ENCODE measurements around the gene NPAS1.
"Not testable (repeated sequence)": the region's sequence is repeated elsewhere in the genome, so short reads cannot be mapped to it uniquely, and the experiment has no call there.

The NPAS1 gene

DNA sequence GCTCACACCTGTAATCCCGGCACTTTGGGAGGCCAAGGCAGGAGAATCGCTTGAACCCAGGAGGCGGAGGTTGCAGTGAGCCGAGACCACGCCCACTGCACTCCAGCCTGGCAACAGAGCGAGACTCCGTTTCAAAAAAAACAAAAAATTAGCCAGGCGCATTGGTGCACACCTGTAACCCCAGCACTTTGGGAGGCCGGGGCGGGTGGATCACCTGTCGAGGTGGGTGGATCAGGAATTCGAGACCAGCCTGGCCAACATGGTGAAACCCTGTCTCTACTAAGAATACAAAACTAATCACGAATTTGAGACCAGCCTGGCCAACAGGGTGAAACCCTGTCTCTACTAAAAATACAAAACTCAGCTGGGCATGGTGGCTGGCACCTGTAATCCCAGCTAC lies 58.7 kb downstream of the NPAS1 start:
- H3K14ac ChIP-seq (ENCODE audit: low read length in 2 of 2); DNase-seq; H3K4ac ChIP-seq (ENCODE audit: low read depth in 1 of 2, low read length in 2 of 2); H3K9me3 ChIP-seq (ENCODE audit: control insufficient read depth, low read length); H2BK15ac ChIP-seq (ENCODE audit: low read depth, poor library complexity, severe bottlenecking); H3K9ac ChIP-seq (ENCODE audit: low read length); H3K18ac ChIP-seq (ENCODE audit: low read depth in 1 of 2, low read length in 2 of 2); H3K27ac ChIP-seq (ENCODE audit: low read length, poor library complexity, severe bottlenecking); H2BK120ac ChIP-seq (ENCODE audit: low read depth, low read length); H2BK12ac ChIP-seq (ENCODE audit: low read length in 2 of 2); H3K4me3 ChIP-seq (ENCODE audit: insufficient read depth in 1 of 2, low read depth in 1 of 2, low read length in 2 of 2); H4K8ac ChIP-seq (ENCODE audit: low read length); H2AFZ ChIP-seq (ENCODE audit: low read depth, low read length); H3K27me3 ChIP-seq (ENCODE audit: control insufficient read depth in 1 of 2, insufficient read depth in 1 of 2, low read length in 2 of 2); H2BK5ac ChIP-seq (ENCODE audit: low read depth, low read length, poor library complexity, severe bottlenecking); H3K4me2 ChIP-seq (ENCODE audit: low read length, poor library complexity, severe bottlenecking); H3K23ac ChIP-seq (ENCODE audit: low read length in 2 of 2); H2AK5ac ChIP-seq (ENCODE audit: low read length, severe bottlenecking); H4K91ac ChIP-seq (ENCODE audit: low read length): not testable (repeated sequence)
- Histone ChIP-seq H3K4me1 (ENCODE audit: control insufficient read depth, insufficient read depth, low read depth, low read length) (peaks cover 24% of the 10 kb centered on the region), H3K79me1 (replicated peaks; ENCODE audit: low read length, poor library complexity, severe bottlenecking) (peaks cover 12% of the 10 kb centered on the region), H3K36me3 (ENCODE audit: control insufficient read depth in 1 of 2, insufficient read depth in 2 of 2, low read depth in 1 of 2, low read length in 2 of 2) (peaks cover 79 to 80% of the 10 kb centered on the region in 2 experiments)
- WGBS: 98% methylated on average over 13 of the region's 13 CpGs

- Histone ChIP-seq H3K36me3 (ENCODE audit: control insufficient read depth in 1 of 2, insufficient read depth in 2 of 2, low read depth in 1 of 2, low read length in 2 of 2) (peaks cover 83% of the 10 kb centered on the region in 2 experiments), H2AK5ac (ENCODE audit: low read length, severe bottlenecking) (no peak overlapping the region), H3K18ac (ENCODE audit: low read depth in 1 of 2, low read length in 2 of 2) (no peak overlapping the region), H3K79me1 (replicated peaks; ENCODE audit: low read length, poor library complexity, severe bottlenecking) (peaks cover 14% of the 10 kb centered on the region), H3K4me2 (ENCODE audit: low read length, poor library complexity, severe bottlenecking) (no peak overlapping the region), H3K23ac (ENCODE audit: low read length in 2 of 2) (no peak overlapping the region), H2BK12ac (ENCODE audit: low read length in 2 of 2) (no peak overlapping the region), H3K4me1 (ENCODE audit: control insufficient read depth, insufficient read depth, low read depth, low read length) (peaks cover 14% of the 10 kb centered on the region), H3K4ac (ENCODE audit: low read depth in 1 of 2, low read length in 2 of 2) (no peak overlapping the region), H2BK5ac (ENCODE audit: low read depth, low read length, poor library complexity, severe bottlenecking) (no peak overlapping the region), H3K4me3 (ENCODE audit: insufficient read depth in 1 of 2, low read depth in 1 of 2, low read length in 2 of 2) (no peak overlapping the region), H2BK15ac (ENCODE audit: low read depth, poor library complexity, severe bottlenecking) (no peak overlapping the region), H4K91ac (ENCODE audit: low read length) (no peak overlapping the region), H3K14ac (ENCODE audit: low read length in 2 of 2) (no peak overlapping the region), H2AFZ (ENCODE audit: low read depth, low read length) (no peak overlapping the region), H2BK120ac (ENCODE audit: low read depth, low read length) (no peak overlapping the region), H3K27me3 (ENCODE audit: control insufficient read depth in 1 of 2, insufficient read depth in 1 of 2, low read length in 2 of 2) (no peaks in the 10 kb centered on the region), H4K8ac (ENCODE audit: low read length) (no peak overlapping the region), H3K9ac (ENCODE audit: low read length) (no peak overlapping the region), H3K27ac (ENCODE audit: low read length, poor library complexity, severe bottlenecking) (no peak overlapping the region), H3K9me3 (ENCODE audit: control insufficient read depth, low read length) (no peaks in the 10 kb centered on the region)
- no peak for DNase-seq
- WGBS: 94% methylated on average over 6 of the region's 6 CpGs
Observed at GRCh38 chr19:47081095-47081494, 61.5 kb downstream of the NPAS1 start.

GRCh38 chr19:47082493-47082892 lies 62.9 kb downstream of the NPAS1 start:
- no peak overlapping the region for H2BK15ac ChIP-seq (ENCODE audit: low read depth, poor library complexity, severe bottlenecking)
- H2BK5ac ChIP-seq (ENCODE audit: low read depth, low read length, poor library complexity, severe bottlenecking): no peak overlapping the region
- H3K27me3 ChIP-seq (ENCODE audit: control insufficient read depth in 1 of 2, insufficient read depth in 1 of 2, low read length in 2 of 2): no peaks in the 10 kb centered on the region
- H3K79me1 ChIP-seq (replicated peaks; ENCODE audit: low read length, poor library complexity, severe bottlenecking): peaks cover 22% of the 10 kb centered on the region
- H3K36me3 ChIP-seq (ENCODE audit: control insufficient read depth in 1 of 2, insufficient read depth in 2 of 2, low read depth in 1 of 2, low read length in 2 of 2): peaks cover 78 to 89% of the 10 kb centered on the region in 2 experiments
- no peak overlapping the region for H3K4me3 ChIP-seq (ENCODE audit: insufficient read depth in 1 of 2, low read depth in 1 of 2, low read length in 2 of 2)
- no peak overlapping the region for H3K18ac ChIP-seq (ENCODE audit: low read depth in 1 of 2, low read length in 2 of 2)
- H2BK12ac ChIP-seq (ENCODE audit: low read length in 2 of 2): no peak overlapping the region
- no peak overlapping the region for H4K8ac ChIP-seq (ENCODE audit: low read length)
- H3K9ac ChIP-seq (ENCODE audit: low read length): no peak overlapping the region
- H3K4me1 ChIP-seq (ENCODE audit: control insufficient read depth, insufficient read depth, low read depth, low read length): peaks cover 10% of the 10 kb centered on the region
- H3K27ac ChIP-seq (ENCODE audit: low read length, poor library complexity, severe bottlenecking): no peak overlapping the region
- H3K4me2 ChIP-seq (ENCODE audit: low read length, poor library complexity, severe bottlenecking): no peak overlapping the region
- H2AFZ ChIP-seq (ENCODE audit: low read depth, low read length): no peak overlapping the region
- H3K14ac ChIP-seq (ENCODE audit: low read length in 2 of 2): no peak overlapping the region
- H3K9me3 ChIP-seq (ENCODE audit: control insufficient read depth, low read length): no peaks in the 10 kb centered on the region
- H2BK120ac ChIP-seq (ENCODE audit: low read depth, low read length): no peak overlapping the region
- H2AK5ac ChIP-seq (ENCODE audit: low read length, severe bottlenecking): no peak overlapping the region
- H3K4ac ChIP-seq (ENCODE audit: low read depth in 1 of 2, low read length in 2 of 2): no peak overlapping the region
- no peak for DNase-seq
- 99% methylated on average over 5 of the region's 5 CpGs for WGBS
- H4K91ac ChIP-seq (ENCODE audit: low read length): no peak overlapping the region
- H3K23ac ChIP-seq (ENCODE audit: low read length in 2 of 2): no peak overlapping the region

DNA sequence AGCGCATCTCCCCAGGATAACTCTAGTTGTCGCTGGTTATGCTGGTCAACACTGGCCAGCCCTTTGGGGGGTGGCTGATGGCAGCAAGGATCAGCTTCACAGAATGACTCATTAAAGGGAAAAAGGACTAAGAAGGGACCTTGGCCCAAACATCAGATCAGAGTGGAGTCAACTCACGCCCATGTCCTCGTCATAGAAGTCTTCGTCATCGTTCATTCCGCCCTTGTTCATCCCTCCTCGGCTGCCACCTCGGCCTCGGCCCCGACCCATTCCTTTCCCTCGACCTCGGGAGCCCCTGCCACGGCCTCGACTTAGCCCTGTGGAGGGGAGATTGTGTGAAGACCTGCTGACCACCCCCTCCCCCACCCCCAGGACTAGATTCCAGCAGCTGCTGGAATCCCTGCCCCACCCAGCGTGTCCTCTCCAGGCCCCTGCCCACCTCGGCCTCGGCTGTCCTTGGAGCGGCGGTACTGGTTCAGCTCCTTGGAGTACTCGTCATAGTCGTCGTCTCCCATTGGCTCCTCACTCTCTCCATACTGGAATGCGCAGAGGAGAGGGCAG lies 65.3 kb downstream of the NPAS1 start:
- H3K9ac ChIP-seq (ENCODE audit: low read length): no peak overlapping the region
- H3K18ac ChIP-seq (ENCODE audit: low read depth in 1 of 2, low read length in 2 of 2): no peak overlapping the region
- H3K4me2 ChIP-seq (ENCODE audit: low read length, poor library complexity, severe bottlenecking): no peak overlapping the region
- no peak overlapping the region for H3K4ac ChIP-seq (ENCODE audit: low read depth in 1 of 2, low read length in 2 of 2)
- H2BK5ac ChIP-seq (ENCODE audit: low read depth, low read length, poor library complexity, severe bottlenecking): no peak overlapping the region
- no peak overlapping the region for H2AK5ac ChIP-seq (ENCODE audit: low read length, severe bottlenecking)
- no peak overlapping the region for H3K23ac ChIP-seq (ENCODE audit: low read length in 2 of 2)
- no peak overlapping the region for H3K14ac ChIP-seq (ENCODE audit: low read length in 2 of 2)
- 97% methylated on average over 24 of the region's 24 CpGs for WGBS
- H3K9me3 ChIP-seq (ENCODE audit: control insufficient read depth, low read length): no peaks in the 10 kb centered on the region
- no peaks in the 10 kb centered on the region for H3K27me3 ChIP-seq (ENCODE audit: control insufficient read depth in 1 of 2, insufficient read depth in 1 of 2, low read length in 2 of 2)
- no peak overlapping the region for H2BK15ac ChIP-seq (ENCODE audit: low read depth, poor library complexity, severe bottlenecking)
- no peak overlapping the region for H2AFZ ChIP-seq (ENCODE audit: low read depth, low read length)
- H3K4me3 ChIP-seq (ENCODE audit: insufficient read depth in 1 of 2, low read depth in 1 of 2, low read length in 2 of 2): no peak overlapping the region
- H3K79me1 ChIP-seq (replicated peaks; ENCODE audit: low read length, poor library complexity, severe bottlenecking): peaks cover 35% of the 10 kb centered on the region
- H2BK120ac ChIP-seq (ENCODE audit: low read depth, low read length): no peak overlapping the region
- peaks cover 80 to 94% of the 10 kb centered on the region in 2 experiments for H3K36me3 ChIP-seq (ENCODE audit: control insufficient read depth in 1 of 2, insufficient read depth in 2 of 2, low read depth in 1 of 2, low read length in 2 of 2)
- peaks cover 11% of the 10 kb centered on the region for H3K4me1 ChIP-seq (ENCODE audit: control insufficient read depth, insufficient read depth, low read depth, low read length)
- no peak overlapping the region for H3K27ac ChIP-seq (ENCODE audit: low read length, poor library complexity, severe bottlenecking)
- no peak overlapping the region for H4K91ac ChIP-seq (ENCODE audit: low read length)
- H4K8ac ChIP-seq (ENCODE audit: low read length): no peak overlapping the region
- DNase-seq: no peak
- H2BK12ac ChIP-seq (ENCODE audit: low read length in 2 of 2): no peak overlapping the region

All from mesenchymal stem cell (in vitro differentiated cells and primary cell).